ENCODE results near the gene ITSN2.

ITSN2 gene

DNA sequence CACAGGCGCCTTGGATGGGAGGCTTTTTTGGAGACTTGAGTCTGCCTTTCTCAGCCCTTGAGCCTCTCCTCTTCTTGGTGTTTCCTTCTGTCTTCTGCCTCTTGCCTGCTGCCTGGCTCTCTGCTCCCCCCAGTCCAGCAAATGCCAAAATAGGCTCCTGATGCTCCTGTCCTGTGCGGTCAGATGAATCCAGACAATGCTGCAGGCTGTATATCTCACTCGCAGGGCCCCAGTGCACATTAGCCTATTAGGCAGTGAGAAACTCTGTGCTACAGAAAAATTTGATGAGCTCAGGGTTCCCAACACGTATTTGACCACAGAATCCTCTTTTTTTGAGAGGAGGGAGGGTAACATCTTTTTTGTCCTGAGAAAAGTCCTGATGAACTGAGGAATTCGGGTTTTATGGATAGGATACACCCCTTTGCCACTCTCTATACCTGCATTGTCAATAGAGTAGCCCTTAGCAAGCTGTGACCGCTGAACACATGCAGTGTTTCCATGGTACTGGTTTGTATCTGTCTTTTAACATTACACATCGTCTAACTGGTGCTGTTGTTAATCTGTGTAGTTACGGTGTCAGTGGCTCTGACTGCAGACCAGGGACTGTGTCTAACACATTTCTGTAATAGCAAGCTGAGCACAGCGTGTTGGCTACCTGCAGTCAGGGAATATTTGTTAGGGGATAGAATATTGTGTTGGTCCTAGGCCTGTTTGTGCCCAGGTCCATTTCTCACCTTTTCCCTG, 134.7 kb downstream of the ITSN2 start (continued):
- TF ChIP-seq TSHZ2 (CRISPR knock-in tag; IDR thresholded peaks at IDR 0.05) = no peak
- no peak for TF ChIP-seq ZNF70 (CRISPR knock-in tag; IDR thresholded peaks at IDR 0.05)
- no peak for TF ChIP-seq ISL1 (CRISPR knock-in tag; IDR thresholded peaks at IDR 0.05)

DNA sequence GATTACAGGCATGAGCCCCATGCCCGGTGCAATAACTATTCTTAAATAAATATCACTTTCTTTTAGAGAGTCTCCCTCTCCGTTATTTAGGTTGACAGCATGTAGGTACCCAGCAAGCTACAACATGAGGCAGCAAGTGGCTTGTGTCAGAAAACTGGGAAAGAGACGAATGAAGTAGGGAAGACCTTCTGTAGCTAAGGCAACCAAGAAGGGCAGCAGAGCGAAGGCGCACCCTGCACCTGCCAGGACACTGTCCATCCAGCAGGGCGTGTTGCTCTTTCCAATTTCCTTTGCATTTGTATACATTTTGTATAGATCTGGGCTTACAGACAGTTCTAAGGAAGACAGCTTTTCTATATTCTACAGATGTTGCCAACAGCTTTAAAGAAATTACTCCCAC, 137.4 kb downstream of the ITSN2 start:
- TF ChIP-seq ZC3H10 (CRISPR knock-in tag; IDR thresholded peaks at IDR 0.05) (no peak), ZNF8 (CRISPR knock-in tag; IDR thresholded peaks at IDR 0.05) (no peak), ZNF70 (CRISPR knock-in tag; IDR thresholded peaks at IDR 0.05) (no peak), ZFP3 (CRISPR knock-in tag; IDR thresholded peaks at IDR 0.05) (no peak), RARB (CRISPR knock-in tag; IDR thresholded peaks at IDR 0.05) (no peak), ZFP30 (CRISPR knock-in tag; IDR thresholded peaks at IDR 0.05) (no peak), BACH2 (CRISPR knock-in tag; IDR thresholded peaks at IDR 0.05; ENCODE audit: borderline replicate concordance) (no peak), TSHZ2 (CRISPR knock-in tag; IDR thresholded peaks at IDR 0.05) (no peak), ESRRG (CRISPR knock-in tag; IDR thresholded peaks at IDR 0.05) (no peak), OSR1 (CRISPR knock-in tag; IDR thresholded peaks at IDR 0.05) (no peak), PPARA (CRISPR knock-in tag; IDR thresholded peaks at IDR 0.05; ENCODE audit: borderline replicate concordance) (no peak), TCF4 (CRISPR knock-in tag; IDR thresholded peaks at IDR 0.05; ENCODE audit: borderline replicate concordance) (no peak), GLIS3 (CRISPR knock-in tag; IDR thresholded peaks at IDR 0.05) (no peak), TOX (CRISPR knock-in tag; IDR thresholded peaks at IDR 0.05; ENCODE audit: borderline replicate concordance) (no peak), ZNF565 (CRISPR knock-in tag; conservative IDR thresholded peaks at IDR 0.05; ENCODE audit: low read depth) (no peak), ARNTL (CRISPR knock-in tag; IDR thresholded peaks at IDR 0.05; ENCODE audit: borderline replicate concordance, low read depth) (no peak), ISL1 (CRISPR knock-in tag; IDR thresholded peaks at IDR 0.05) (no peak)
- no peak for ATAC-seq

GRCh38 chr2:24221343-24222050, 138.8 kb downstream of the ITSN2 start:
- TF ChIP-seq ZNF565 (CRISPR knock-in tag; conservative IDR thresholded peaks at IDR 0.05; ENCODE audit: low read depth) (no peak), PPARA (CRISPR knock-in tag; IDR thresholded peaks at IDR 0.05; ENCODE audit: borderline replicate concordance) (no peak), CREB5 (CRISPR knock-in tag; IDR thresholded peaks at IDR 0.05; ENCODE audit: low read depth) (no peak), ZC3H10 (CRISPR knock-in tag; IDR thresholded peaks at IDR 0.05) (no peak), ZNF70 (CRISPR knock-in tag; IDR thresholded peaks at IDR 0.05) (no peak), CSDC2 (CRISPR knock-in tag; IDR thresholded peaks at IDR 0.05) (no peak), GLIS3 (CRISPR knock-in tag; IDR thresholded peaks at IDR 0.05) (no peak), TCF4 (CRISPR knock-in tag; IDR thresholded peaks at IDR 0.05; ENCODE audit: borderline replicate concordance) (no peak), ARNTL (CRISPR knock-in tag; IDR thresholded peaks at IDR 0.05; ENCODE audit: borderline replicate concordance, low read depth) (no peak), ISL1 (CRISPR knock-in tag; IDR thresholded peaks at IDR 0.05) (no peak), TOX (CRISPR knock-in tag; IDR thresholded peaks at IDR 0.05; ENCODE audit: borderline replicate concordance) (no peak), ZNF8 (CRISPR knock-in tag; IDR thresholded peaks at IDR 0.05) (no peak), SNAI2 (CRISPR knock-in tag; IDR thresholded peaks at IDR 0.05) (no peak), ESRRG (CRISPR knock-in tag; IDR thresholded peaks at IDR 0.05) (no peak), CSRNP3 (CRISPR knock-in tag; IDR thresholded peaks at IDR 0.05) (no peak), BACH2 (CRISPR knock-in tag; IDR thresholded peaks at IDR 0.05; ENCODE audit: borderline replicate concordance) (no peak), ZFP3 (CRISPR knock-in tag; IDR thresholded peaks at IDR 0.05) (no peak), OSR1 (CRISPR knock-in tag; IDR thresholded peaks at IDR 0.05) (no peak)
- TF ChIP-seq, protein P1, sequence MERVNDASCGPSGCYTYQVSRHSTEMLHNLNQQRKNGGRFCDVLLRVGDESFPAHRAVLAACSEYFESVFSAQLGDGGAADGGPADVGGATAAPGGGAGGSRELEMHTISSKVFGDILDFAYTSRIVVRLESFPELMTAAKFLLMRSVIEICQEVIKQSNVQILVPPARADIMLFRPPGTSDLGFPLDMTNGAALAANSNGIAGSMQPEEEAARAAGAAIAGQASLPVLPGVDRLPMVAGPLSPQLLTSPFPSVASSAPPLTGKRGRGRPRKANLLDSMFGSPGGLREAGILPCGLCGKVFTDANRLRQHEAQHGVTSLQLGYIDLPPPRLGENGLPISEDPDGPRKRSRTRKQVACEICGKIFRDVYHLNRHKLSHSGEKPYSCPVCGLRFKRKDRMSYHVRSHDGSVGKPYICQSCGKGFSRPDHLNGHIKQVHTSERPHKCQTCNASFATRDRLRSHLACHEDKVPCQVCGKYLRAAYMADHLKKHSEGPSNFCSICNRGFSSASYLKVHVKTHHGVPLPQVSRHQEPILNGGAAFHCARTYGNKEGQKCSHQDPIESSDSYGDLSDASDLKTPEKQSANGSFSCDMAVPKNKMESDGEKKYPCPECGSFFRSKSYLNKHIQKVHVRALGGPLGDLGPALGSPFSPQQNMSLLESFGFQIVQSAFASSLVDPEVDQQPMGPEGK (CRISPR knock-in tag; IDR thresholded peaks at IDR 0.05; ENCODE audit: borderline replicate concordance) = no peak
- no peak for ATAC-seq
